PC-9 (cell line): ENCODE results near the gene LRRC55. TPM values are rescaled to one million over a fixed set of nuclear protein-coding genes. Genes with fewer than 3 reads are reported as not detected.

Source experiments
- BruUV-seq: library from RNA; stranded (reverse); fragments of 400-500 nt; replicated peaks from 2 replicates; lab custom pipeline; 2021; lab: Mats Ljungman, UMichigan
- CTCF ChIA-PET: fragments of 300-600 bp; sonication (Branson Sonifier 250); formaldehyde crosslinking; loops from one replicate; lab custom pipeline; 2022; ENCODE audit warnings: antibody characterized with exemption; lab: Charles Lee
- POLR2A ChIA-PET: fragments of 300-600 bp; sonication (Branson Sonifier 250); formaldehyde crosslinking; loops from one replicate; lab custom pipeline; 2022; ENCODE audit warnings: antibody characterized with exemption; ENCODE audit not compliant: unreplicated experiment; lab: Charles Lee
- DNase-seq, 2 experiments: peaks; one replicate each; pipeline versions ENCODE4 v3.0.0 to v3.0.0-alpha.2; 2015 to 2022; ENCODE audit warnings: mixed read lengths in 1 of 2
- H2AFZ ChIP-seq: fragments of 200-600 bp; sonication (generic); 2 replicates; pipeline ENCODE4 v1.8.1; 2017; ENCODE audit warnings: antibody characterized with exemption
- H3F3A ChIP-seq: fragments of 200-600 bp; sonication (generic); 2 replicates; pipeline ENCODE4 v1.8.1; 2017; ENCODE audit warnings: antibody characterized with exemption, mild to moderate bottlenecking, low read depth; ENCODE audit not compliant: insufficient read depth
- H3K27ac ChIP-seq: fragments of 200-600 bp; sonication (generic); 2 replicates; pipeline ENCODE4 v1.6.1; 2016; ENCODE audit warnings: mixed run types
- H3K27me3 ChIP-seq: fragments of 200-600 bp; sonication (generic); 2 replicates; pipeline ENCODE4 v1.6.1; 2016; ENCODE audit warnings: low read depth, mixed run types; ENCODE audit not compliant: insufficient read depth
- H3K36me3 ChIP-seq: fragments of 200-600 bp; sonication (generic); 2 replicates; pipeline ENCODE4 v1.6.1; 2016; ENCODE audit warnings: low read depth, mixed run types
- H3K4me1 ChIP-seq: fragments of 200-600 bp; sonication (generic); replicated peaks from 2 replicates; pipeline ENCODE4 v1.6.1; 2016; ENCODE audit warnings: mixed run types; ENCODE audit not compliant: insufficient read depth
- H3K4me2 ChIP-seq: fragments of 200-600 bp; sonication (generic); 2 replicates; pipeline ENCODE4 v1.6.1; 2017; ENCODE audit warnings: mixed run types
- H3K4me3 ChIP-seq: fragments of 200-600 bp; sonication (generic); 2 replicates; pipeline ENCODE4 v1.6.1; 2016; ENCODE audit warnings: mixed run types
- H3K79me2 ChIP-seq: fragments of 200-600 bp; sonication (generic); 2 replicates; pipeline ENCODE4 v1.6.1; 2017; ENCODE audit warnings: low read depth, mixed run types
- H3K9me2 ChIP-seq: fragments of 200-600 bp; sonication (generic); 2 replicates; pipeline ENCODE4 v1.8.1; 2017; ENCODE audit warnings: mild to moderate bottlenecking; ENCODE audit not compliant: insufficient read depth
- H3K9me3 ChIP-seq: fragments of 200-600 bp; sonication (generic); 2 replicates; pipeline ENCODE4 v1.8.1; 2016; ENCODE audit warnings: low read depth; ENCODE audit not compliant: insufficient read depth
- H4K20me1 ChIP-seq: fragments of 200-600 bp; sonication (generic); 2 replicates; pipeline ENCODE4 v1.8.1; 2017; ENCODE audit not compliant: insufficient read depth
- CTCF ChIP-seq: fragments of 200-600 bp; sonication (generic); conservative IDR thresholded peaks from 2 replicates; pipeline ENCODE4 v1.6.1; 2017; ENCODE audit warnings: mixed run types, antibody characterized with exemption, mild to moderate bottlenecking, moderate library complexity
- EZH2 ChIP-seq: fragments of 200-600 bp; sonication (generic); IDR thresholded peaks from 2 replicates; pipeline ENCODE4 v1.8.0; 2017; ENCODE audit warnings: antibody characterized with exemption, low read depth
- intact Hi-C: fragments of 100-400 bp; cut with micrococcal nuclease; formaldehyde crosslinking; loops from one replicate; pipeline ENCODE4 v1.10.0; 2022; ENCODE audit not compliant: unreplicated experiment
- total RNA-seq: library from RNA; stranded (reverse); gene quantifications from 2 replicates; pipeline ENCODE4 v1.2.3, GENCODE V29; 2021

The LRRC55 gene
- total RNA-seq, 1 experiment from 2014 or later: not detected

GRCh38 chr11:57191311-57192219 is 9.8 kb downstream of the LRRC55 start:
- H3K4me3 ChIP-seq: no peak overlapping the region
- POLR2A ChIA-PET: no interaction called here
- no peak for TF ChIP-seq EZH2
- TF ChIP-seq CTCF: no peak

DNA sequence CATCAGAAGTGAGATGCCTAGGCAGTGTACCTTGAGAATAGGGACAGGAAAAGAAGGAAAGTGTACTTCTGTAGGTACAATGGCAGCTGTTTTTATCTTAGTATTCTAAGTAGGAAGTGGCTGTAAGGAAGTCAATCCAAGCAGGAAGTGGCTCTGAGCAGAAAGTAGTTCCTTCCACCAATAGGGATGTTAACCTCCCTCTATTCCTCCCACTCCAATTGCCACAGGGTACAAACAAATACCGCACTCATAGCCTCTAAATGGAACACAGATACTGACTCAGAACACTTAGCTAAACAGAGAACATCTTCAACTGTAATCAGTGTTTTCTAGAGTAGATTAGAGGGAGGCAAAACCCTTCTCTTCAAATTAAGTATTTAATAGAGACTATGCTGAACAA is 10.6 kb downstream of the LRRC55 start:
- H3K9me3 ChIP-seq: no peaks in the 10 kb centered on the region
- no peaks in the 10 kb centered on the region for H3F3A ChIP-seq
- no peak overlapping the region for H3K4me3 ChIP-seq
- H3K4me1 ChIP-seq: no peaks in the 10 kb centered on the region
- no peaks in the 10 kb centered on the region for H3K9me2 ChIP-seq
- intact Hi-C loops: no loop called here
- CTCF ChIA-PET: no interaction called here
- BruUV-seq: no TSS peak
- H3K27ac ChIP-seq: no peak overlapping the region
- no peak overlapping the region for H2AFZ ChIP-seq
- no peak for TF ChIP-seq CTCF
- TF ChIP-seq EZH2: no peak
- H3K27me3 ChIP-seq: peaks cover 49% of the 10 kb centered on the region
- no peak overlapping the region for H3K4me2 ChIP-seq
- no peak for DNase-seq
- no peaks in the 10 kb centered on the region for H3K36me3 ChIP-seq
- POLR2A ChIA-PET: no interaction called here
- no peaks in the 10 kb centered on the region for H3K79me2 ChIP-seq
- H4K20me1 ChIP-seq: 0 out of 2 replicates have a peak, but pooled peaks cover 2% of the 10 kb centered on the region

More at GRCh38 chr11:57191311-57192219, 9.8 kb downstream of the LRRC55 start:
- no TSS peak for BruUV-seq
- no peak overlapping the region for H3K27ac ChIP-seq
- H3K9me3 ChIP-seq: no peaks in the 10 kb centered on the region
- no peak for DNase-seq
- no peaks in the 10 kb centered on the region for H3F3A ChIP-seq
- CTCF ChIA-PET: no interaction called here
- no peaks in the 10 kb centered on the region for H3K79me2 ChIP-seq
- H3K36me3 ChIP-seq: no peaks in the 10 kb centered on the region
- H2AFZ ChIP-seq: no peak overlapping the region
- no peak overlapping the region for H3K4me2 ChIP-seq
- H3K9me2 ChIP-seq: no peaks in the 10 kb centered on the region
- H3K4me1 ChIP-seq: no peaks in the 10 kb centered on the region
- H4K20me1 ChIP-seq: 0 out of 2 replicates have a peak, but pooled peaks cover 2% of the 10 kb centered on the region
- intact Hi-C loops: no loop called here
- H3K27me3 ChIP-seq: peaks cover 49% of the 10 kb centered on the region

- TF ChIP-seq EZH2 (no peak), CTCF (no peak)
- Histone ChIP-seq H3K4me1 (no peaks in the 10 kb centered on the region), H3K4me3 (no peak overlapping the region), H3K27me3 (peaks cover 30% of the 10 kb centered on the region), H4K20me1 (0 out of 2 replicates have a peak, but pooled peaks cover 2% of the 10 kb centered on the region), H3F3A (no peaks in the 10 kb centered on the region), H3K9me2 (no peaks in the 10 kb centered on the region), H3K36me3 (no peaks in the 10 kb centered on the region), H3K4me2 (no peak overlapping the region), H3K9me3 (no peaks in the 10 kb centered on the region), H3K27ac (no peak overlapping the region), H2AFZ (no peak overlapping the region), H3K79me2 (no peaks in the 10 kb centered on the region)
- ChIA-PET CTCF (no interaction called here), POLR2A (no interaction called here)
- intact Hi-C loops: no loop called here
- BruUV-seq: no TSS peak
- no peak for DNase-seq
Measured at GRCh38 chr11:57196596-57196995, 14.8 kb downstream of the LRRC55 start.
